ENCODE measurements around the gene RASA3. TPM values are rescaled to one million over a fixed set of nuclear protein-coding genes. Genes with fewer than 3 reads are reported as not detected.

RASA3 gene
- total RNA-seq, 1 experiment from 2014 or later: 9.1 TPM

DNA sequence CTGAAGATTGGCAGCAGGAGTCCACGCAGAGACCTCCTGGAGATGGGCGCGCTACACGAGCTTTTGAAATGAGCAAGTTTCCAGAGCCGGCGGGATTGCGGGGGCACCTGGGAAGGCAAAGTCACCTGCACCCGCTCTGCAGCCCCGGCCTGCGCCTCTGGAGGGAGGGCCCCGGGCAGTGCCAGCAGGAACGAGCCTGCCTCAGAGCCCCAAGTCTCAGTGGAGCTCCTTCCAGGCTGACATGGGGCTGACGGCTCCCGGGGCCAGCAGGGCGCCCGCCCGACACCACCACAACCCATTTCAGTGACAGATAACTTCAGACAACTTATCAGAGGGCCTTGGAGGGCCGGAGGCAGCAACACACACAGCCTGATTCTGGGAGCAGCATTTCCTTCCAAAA lies 45.0 kb downstream of the RASA3 start:
- intact Hi-C loops (cut with micrococcal nuclease): no loop called here
- BruUV-seq (replicated peaks): no TSS peak
- no peak overlapping the region for H3K27ac Mint-ChIP-seq (ENCODE audit: low read depth, unreplicated experiment)
- ChIA-PET CTCF (no interaction called here), POLR2A (no interaction called here)
- H3K9me3 Mint-ChIP-seq (ENCODE audit: unreplicated experiment): no peaks in the 10 kb centered on the region
- H3K4me3 Mint-ChIP-seq (ENCODE audit: unreplicated experiment): no peak overlapping the region
- no peak for DNase-seq (ENCODE audit: unreplicated experiment)
- no peaks in the 10 kb centered on the region for H3K4me1 Mint-ChIP-seq (ENCODE audit: insufficient read depth, unreplicated experiment)
- H3K27me3 Mint-ChIP-seq (ENCODE audit: insufficient read depth, unreplicated experiment): no peaks in the 10 kb centered on the region
- TF ChIP-seq, protein P1, sequence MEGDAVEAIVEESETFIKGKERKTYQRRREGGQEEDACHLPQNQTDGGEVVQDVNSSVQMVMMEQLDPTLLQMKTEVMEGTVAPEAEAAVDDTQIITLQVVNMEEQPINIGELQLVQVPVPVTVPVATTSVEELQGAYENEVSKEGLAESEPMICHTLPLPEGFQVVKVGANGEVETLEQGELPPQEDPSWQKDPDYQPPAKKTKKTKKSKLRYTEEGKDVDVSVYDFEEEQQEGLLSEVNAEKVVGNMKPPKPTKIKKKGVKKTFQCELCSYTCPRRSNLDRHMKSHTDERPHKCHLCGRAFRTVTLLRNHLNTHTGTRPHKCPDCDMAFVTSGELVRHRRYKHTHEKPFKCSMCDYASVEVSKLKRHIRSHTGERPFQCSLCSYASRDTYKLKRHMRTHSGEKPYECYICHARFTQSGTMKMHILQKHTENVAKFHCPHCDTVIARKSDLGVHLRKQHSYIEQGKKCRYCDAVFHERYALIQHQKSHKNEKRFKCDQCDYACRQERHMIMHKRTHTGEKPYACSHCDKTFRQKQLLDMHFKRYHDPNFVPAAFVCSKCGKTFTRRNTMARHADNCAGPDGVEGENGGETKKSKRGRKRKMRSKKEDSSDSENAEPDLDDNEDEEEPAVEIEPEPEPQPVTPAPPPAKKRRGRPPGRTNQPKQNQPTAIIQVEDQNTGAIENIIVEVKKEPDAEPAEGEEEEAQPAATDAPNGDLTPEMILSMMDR (IDR thresholded peaks at IDR 0.05; ENCODE audit: unreplicated experiment): no peak
- peaks cover 5% of the 10 kb centered on the region for H3K36me3 Mint-ChIP-seq (ENCODE audit: insufficient read depth, unreplicated experiment)

DNA sequence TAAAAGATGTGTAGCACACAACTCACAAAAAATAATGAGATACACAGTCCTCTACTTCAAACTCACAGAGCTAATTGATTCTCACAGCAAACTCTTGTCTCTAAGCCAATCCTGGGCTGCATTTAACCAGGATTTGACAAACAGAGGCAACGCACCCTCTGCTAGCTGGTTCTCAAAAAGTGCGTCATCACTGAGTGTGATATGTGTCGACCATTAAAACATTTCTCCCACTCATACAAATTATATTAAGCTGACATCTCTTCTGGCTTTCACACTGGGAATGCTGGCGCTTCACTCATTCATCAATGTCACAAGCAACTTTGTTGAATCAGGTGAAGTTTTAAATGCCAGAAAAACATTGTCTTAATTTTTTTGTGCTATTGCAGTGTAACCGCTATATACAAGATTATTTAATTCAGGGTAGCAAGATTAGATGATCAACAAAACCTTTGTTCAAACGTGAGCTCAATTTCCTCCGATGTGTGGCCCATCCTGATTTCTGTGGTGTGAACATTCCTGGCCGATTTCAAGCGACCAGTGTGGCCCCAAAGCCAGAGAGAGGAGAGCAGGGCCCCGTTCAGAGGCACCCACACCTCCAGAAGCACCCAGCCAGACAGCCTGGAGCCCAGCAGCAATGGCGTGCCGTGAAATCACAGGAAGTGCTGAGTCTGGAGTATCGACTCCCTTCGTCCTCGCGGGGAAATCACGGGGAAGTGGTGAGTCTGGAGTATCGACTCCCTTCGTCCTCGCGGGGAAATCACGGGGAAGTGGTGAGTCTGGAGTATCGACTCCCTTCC lies 49.4 kb downstream of the RASA3 start:
- CTCF ChIA-PET: no interaction called here
- Mint-ChIP-seq H3K9me3 (ENCODE audit: unreplicated experiment) (no peaks in the 10 kb centered on the region), H3K4me3 (ENCODE audit: unreplicated experiment) (no peak overlapping the region), H3K4me1 (ENCODE audit: insufficient read depth, unreplicated experiment) (peaks cover 12% of the 10 kb centered on the region), H3K27ac (ENCODE audit: low read depth, unreplicated experiment) (no peak overlapping the region), H3K36me3 (ENCODE audit: insufficient read depth, unreplicated experiment) (peaks cover 5% of the 10 kb centered on the region), H3K27me3 (ENCODE audit: insufficient read depth, unreplicated experiment) (no peaks in the 10 kb centered on the region)
- no TSS peak for BruUV-seq (replicated peaks)
- TF ChIP-seq, protein P1 (IDR thresholded peaks at IDR 0.05; ENCODE audit: unreplicated experiment): no peak
- intact Hi-C loops (cut with micrococcal nuclease): no loop called here
- no peak for DNase-seq (ENCODE audit: unreplicated experiment)
- POLR2A ChIA-PET: no interaction called here

DNA sequence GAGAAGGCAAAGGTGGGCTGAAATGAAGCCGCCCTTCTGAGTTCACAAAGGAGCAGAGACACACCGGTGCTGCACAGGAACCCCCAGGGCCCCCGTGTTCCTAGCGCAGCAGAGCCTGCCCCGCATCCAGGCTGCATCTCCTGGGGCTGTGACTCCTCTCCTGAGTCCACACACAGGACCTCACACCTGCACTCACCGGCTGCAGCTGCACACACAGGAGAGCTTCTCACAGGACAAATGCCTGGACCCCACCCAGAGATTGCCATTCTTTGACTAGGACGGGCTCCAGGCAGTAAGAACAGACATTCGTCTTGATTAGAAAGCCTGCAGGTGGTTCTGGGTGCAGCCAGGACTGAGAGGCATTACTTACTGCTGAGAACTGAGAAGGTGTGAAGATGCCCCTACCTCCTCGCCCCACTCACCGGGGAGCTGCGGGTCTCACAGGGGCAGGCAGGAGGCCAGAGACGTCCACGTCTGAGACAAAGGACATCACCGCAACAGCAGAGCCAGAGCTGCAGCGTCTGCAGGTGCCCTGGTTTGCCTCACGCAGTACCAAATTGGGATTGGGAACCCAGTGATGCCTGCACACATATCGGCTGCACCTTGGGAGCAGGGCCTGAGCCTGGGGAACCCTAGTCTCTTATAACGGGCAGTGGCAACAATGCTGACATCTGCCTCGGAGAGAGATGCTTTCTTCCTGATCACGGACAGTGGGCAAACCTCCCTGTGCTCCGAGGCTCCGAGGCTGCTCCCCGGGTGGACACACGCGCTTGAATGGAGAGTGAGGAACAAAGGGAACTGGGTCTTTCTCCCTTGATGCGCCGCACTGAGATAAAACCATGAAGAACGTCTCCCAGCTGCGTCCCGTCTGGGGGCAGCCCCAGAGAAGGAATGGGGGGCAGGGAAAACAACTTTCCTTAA lies 50.4 kb downstream of the RASA3 start:
- no TSS peak for BruUV-seq (replicated peaks)
- intact Hi-C loops (cut with micrococcal nuclease): no loop called here

More for the DNA sequence above, 50.4 kb downstream of the RASA3 start:
- no peak overlapping the region for H3K4me3 Mint-ChIP-seq (ENCODE audit: unreplicated experiment)
- TF ChIP-seq, protein P1 (IDR thresholded peaks at IDR 0.05; ENCODE audit: unreplicated experiment): no peak
- POLR2A ChIA-PET: no interaction called here
- H3K36me3 Mint-ChIP-seq (ENCODE audit: insufficient read depth, unreplicated experiment): peaks cover 5% of the 10 kb centered on the region
- CTCF ChIA-PET: interaction anchor here (0.5 kb wide), 1 partner anchor 242 kb away, joined by 3 read pairs; no protein-coding TSS in a partner anchor
- H3K27me3 Mint-ChIP-seq (ENCODE audit: insufficient read depth, unreplicated experiment): no peaks in the 10 kb centered on the region
- peaks cover 18% of the 10 kb centered on the region for H3K4me1 Mint-ChIP-seq (ENCODE audit: insufficient read depth, unreplicated experiment)
- H3K9me3 Mint-ChIP-seq (ENCODE audit: unreplicated experiment): no peaks in the 10 kb centered on the region
- no peak for DNase-seq (ENCODE audit: unreplicated experiment)
- H3K27ac Mint-ChIP-seq (ENCODE audit: low read depth, unreplicated experiment): no peak overlapping the region

Data from MCF 10A (cell line).